GM12878 (cell line): ENCODE data around the gene GRIK5. TPM values are rescaled to one million over a fixed set of nuclear protein-coding genes. Genes with fewer than 3 reads are reported as not detected.

ENCODE experiments used
- ATAC-seq: fragments of 200-7000 bp; cut with Tn5 transposase; 3 replicates; pipeline ENCODE4 v1.9.1; 2020; ENCODE audit warnings: mild to moderate bottlenecking, moderate library complexity
- BruUV-seq: library from RNA; stranded (reverse); fragments of 400-500 nt; replicated peaks from 2 replicates; lab custom pipeline; 2021; lab: Mats Ljungman, UMichigan
- CTCF ChIA-PET: fragments of 300-600 bp; sonication (Branson Sonifier 250); formaldehyde crosslinking; extraction: SDS; loops from one replicate; lab custom pipeline; 2021; ENCODE audit warnings: inconsistent platforms; lab: Yijun Ruan, JAX
- POLR2A ChIA-PET: fragments of 350-600 bp; formaldehyde crosslinking; extraction: SDS; loops from one replicate; lab custom pipeline; 2021; ENCODE audit warnings: inconsistent platforms; lab: Charles Lee
- RAD21 ChIA-PET: fragments of 300-600 bp; sonication (Branson Sonifier 250); formaldehyde crosslinking; loops from one replicate; lab custom pipeline; 2023; ENCODE audit warnings: antibody characterized with exemption; ENCODE audit not compliant: unreplicated experiment; lab: Charles Lee
- SMC1A ChIA-PET: fragments of 300-600 bp; sonication (Branson Sonifier 250); formaldehyde crosslinking; loops from one replicate; lab custom pipeline; 2023; ENCODE audit not compliant: unreplicated experiment, uncharacterized antibody; lab: Charles Lee
- DNase-seq: peaks from one replicate; pipeline ENCODE4 v3.0.0-alpha.2; 2011; ENCODE audit warnings: low read depth, low spot score
- FAIRE-seq: peaks from 3 replicates; lab custom pipeline; 2011; peaks lifted over from hg19 to GRCh38; lab: Jason Lieb, UNC
- H2AFZ ChIP-seq: 2 replicates; pipeline ENCODE4 v1.6.0; 2011; ENCODE audit warnings: low read depth, low read length, control low read depth; ENCODE audit not compliant: control insufficient read depth
- H3K27ac ChIP-seq: 2 replicates; pipeline ENCODE4 v1.5.1; 2011; ENCODE audit warnings: control low read depth; ENCODE audit not compliant: control insufficient read depth, insufficient read depth
- H3K27me3 ChIP-seq, 2 experiments: replicated peaks in 1 of 2; 2 replicates each; pipeline versions ENCODE4 v1.6.0 to v1.6.1; 2011; ENCODE audit warnings: low read length in 1 of 2; ENCODE audit not compliant: control insufficient read depth in 2 of 2, insufficient read depth in 2 of 2
- H3K36me3 ChIP-seq, 2 experiments: 2 replicates each; pipeline ENCODE4 v1.5.1; 2011; ENCODE audit warnings: low read length in 1 of 2; ENCODE audit not compliant: control insufficient read depth in 2 of 2, insufficient read depth in 2 of 2
- H3K4me1 ChIP-seq: 2 replicates; pipeline ENCODE4 v1.6.1; 2011; ENCODE audit warnings: mild to moderate bottlenecking, low read length, moderate library complexity, mixed read lengths; ENCODE audit not compliant: control insufficient read depth, insufficient read depth
- H3K4me2 ChIP-seq: 2 replicates; pipeline ENCODE4 v1.6.0; 2011; ENCODE audit warnings: control low read depth; ENCODE audit not compliant: control insufficient read depth, insufficient read depth
- H3K4me3 ChIP-seq: fragments of 200-600 bp; sonication (generic); 2 replicates; pipeline ENCODE4 v1.5.1; 2016
- H3K79me2 ChIP-seq: 2 replicates; pipeline ENCODE4 v1.6.0; 2011; ENCODE audit warnings: low read length; ENCODE audit not compliant: control insufficient read depth, insufficient read depth
- H3K9ac ChIP-seq: 2 replicates; pipeline ENCODE4 v1.8.0; 2011; ENCODE audit warnings: low read length, control low read depth, mixed read lengths; ENCODE audit not compliant: control insufficient read depth, insufficient read depth
- H3K9me3 ChIP-seq: replicated peaks from 3 replicates; pipeline ENCODE4 v1.5.1; 2011; ENCODE audit warnings: mild to moderate bottlenecking, low read length; ENCODE audit not compliant: control insufficient read depth, insufficient read depth
- H4K20me1 ChIP-seq: 2 replicates; pipeline ENCODE4 v1.6.0; 2011; ENCODE audit not compliant: control insufficient read depth, insufficient read depth
- CHD1 ChIP-seq: IDR thresholded peaks from 2 replicates; pipeline ENCODE4 v1.6.1; 2012; ENCODE audit warnings: low read depth, low read length, improper control_type of control experiment
- CUX1 ChIP-seq: IDR thresholded peaks from 2 replicates; pipeline ENCODE4 v1.6.1; 2012; ENCODE audit warnings: improper control_type of control experiment, low read depth, low read length; ENCODE audit not compliant: insufficient replicate concordance
- IRF4 ChIP-seq: IDR thresholded peaks from 2 replicates; pipeline ENCODE4 v1.6.1; 2011; ENCODE audit warnings: low read depth, low read length
- NBN ChIP-seq: fragments of 450-650 bp; IDR thresholded peaks from 2 replicates; pipeline ENCODE4 v1.6.1; 2016
- NFYB ChIP-seq: IDR thresholded peaks from 2 replicates; pipeline ENCODE4 v1.6.1; 2011; ENCODE audit warnings: low read depth, mild to moderate bottlenecking, low read length, improper control_type of control experiment, moderate library complexity; ENCODE audit not compliant: insufficient read depth
- RCOR1 ChIP-seq: conservative IDR thresholded peaks from 2 replicates; pipeline ENCODE4 v1.6.1; 2012; ENCODE audit warnings: low read depth, low read length, improper control_type of control experiment
- RFX5 ChIP-seq: IDR thresholded peaks from 2 replicates; pipeline ENCODE4 v1.6.1; 2011; ENCODE audit warnings: low read depth, low read length, improper control_type of control experiment
- YBX1 ChIP-seq: fragments of 450-650 bp; IDR thresholded peaks from 2 replicates; pipeline ENCODE4 v1.6.1; 2016; ENCODE audit warnings: antibody characterized with exemption
- WGBS: methylation state at CpG from one replicate; pipeline ENCODE4 v1.1.6; 2016; ENCODE audit warnings: low lambda C conversion rate; ENCODE audit not compliant: insufficient replicate concordance, insufficient coverage; ENCODE audit errors: missing lambda C conversion rate; 5-methylcytosine and 5-hydroxymethylcytosine counted together
- in situ Hi-C: fragments of 300-500 bp; cut with MboI; formaldehyde crosslinking; loops from 9 replicates; pipeline ENCODE4 v1.14.3; 2018; ENCODE audit warnings: mixed read lengths
- intact Hi-C: fragments of 100-400 bp; cut with micrococcal nuclease; formaldehyde crosslinking; loops from one replicate; pipeline ENCODE4 v1.14.2; 2022; ENCODE audit not compliant: unreplicated experiment
- polyA plus RNA-seq, 11 experiments: library from polyadenylated mRNA; depleted of rRNA in 4 of 11; unstranded in 6 of 11; stranded (reverse) in 5 of 11; fragments of >200 nt; fragmentation: Nextera tagmentation in 4 of 11; fragmentation: Illumina TruSeq in 1 of 11; extraction: Ambion mirVana in 4 of 11; extraction: Trizol in 1 of 11; gene quantifications; 1 replicate in 1 of 11; 2 replicates in 10 of 11; pipeline versions ENCODE4 v1.2.1 to v1.2.3, GENCODE V29; 2011 to 2016; ENCODE audit warnings: inconsistent platforms in 2 of 11, missing spikeins in 2 of 11, low read depth in 1 of 11
- total RNA-seq, 4 experiments: library from RNA; depleted of rRNA in 3 of 4; stranded (reverse); fragments of >200 nt in 3 of 4; fragmentation: Illumina TruSeq in 1 of 4; extraction: Trizol in 1 of 4; gene quantifications; 2 replicates each; pipeline versions ENCODE4 v1.2.1 to v1.2.3, GENCODE V29; 2013 to 2021

The GRIK5 gene
- total and polyA plus RNA-seq, 10 of the 15 experiments (the other 5 are each of a cell fraction or from before 2014, with no cell fraction given): 0.03 to 0.23 (median 0.07) TPM; not detected in 3

DNA sequence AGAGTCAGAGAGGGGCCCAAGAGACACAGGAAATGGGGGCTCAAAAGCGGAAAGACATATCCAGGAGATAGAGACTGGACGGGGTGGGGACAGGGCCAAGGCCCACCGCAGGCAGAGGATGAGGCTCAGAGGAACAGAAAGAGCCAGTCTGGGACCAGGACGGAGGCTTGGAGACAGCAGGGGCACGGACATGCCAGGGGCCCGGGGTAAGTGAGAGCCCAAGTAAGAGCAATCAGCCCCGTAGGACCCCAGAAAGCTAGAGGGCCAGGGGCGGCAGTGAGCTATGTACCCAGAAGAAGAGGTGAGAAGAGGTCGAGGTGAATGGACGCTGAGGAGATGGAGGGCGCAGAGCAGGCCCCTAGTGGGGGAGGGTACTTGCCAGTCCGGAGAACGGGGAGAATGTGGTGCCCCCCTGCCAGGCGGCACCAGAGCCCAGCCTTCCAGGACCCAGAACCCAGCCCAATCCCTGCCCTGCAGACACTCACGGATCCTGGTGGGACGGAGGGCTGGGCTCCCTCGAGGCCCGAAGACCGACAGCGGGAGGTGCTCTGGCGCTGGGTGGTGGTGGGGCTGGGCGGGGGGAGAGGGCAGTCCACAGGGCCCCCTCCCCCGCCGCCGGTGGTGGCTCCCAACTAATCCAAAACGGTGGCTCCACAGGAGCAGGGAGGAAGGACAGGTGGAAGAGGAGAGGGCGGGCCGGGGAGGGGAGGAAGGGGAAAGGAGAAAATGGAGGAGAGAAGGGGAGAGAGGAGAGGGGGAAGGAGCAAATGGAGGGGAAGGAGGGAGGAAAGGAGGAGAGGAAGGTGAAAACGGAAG is 1.0 kb downstream of the GRIK5 start:
- ChIA-PET RAD21 (no interaction called here), POLR2A (interaction anchor here (0.7 kb wide), 1 partner anchor 1656 kb away, joined by 3 read pairs; no protein-coding TSS in a partner anchor), SMC1A (no interaction called here), CTCF (no interaction called here)
- 22% methylated on average over 17 of the region's 29 CpGs for WGBS
- no TSS peak for BruUV-seq
- Histone ChIP-seq H3K4me3 (no peak overlapping the region), H3K36me3 (no peaks in the 10 kb centered on the region), H3K4me1 (no peaks in the 10 kb centered on the region), H3K9me3 (no peaks in the 10 kb centered on the region), H3K27ac (no peak overlapping the region), H3K9ac (no peak overlapping the region), H3K79me2 (no peaks in the 10 kb centered on the region), H4K20me1 (no peaks in the 10 kb centered on the region), H2AFZ (no peak overlapping the region), H3K27me3 (peaks cover 15 to 17% of the 10 kb centered on the region in 2 experiments), H3K4me2 (no peak overlapping the region)
- DNase-seq (no peak), FAIRE-seq (no peak), ATAC-seq (no peak)
- intact Hi-C loops: no loop called here
- TF ChIP-seq IRF4 (no peak), CUX1 (no peak), NFYB (no peak), CHD1 (no peak), RFX5 (no peak), NBN (no peak), YBX1 (no peak), RCOR1 (no peak)
- in situ Hi-C loops: no loop called here
